ENCODE data around the gene REC114. TPM values are rescaled to one million over a fixed set of nuclear protein-coding genes. Genes with fewer than 3 reads are reported as not detected.

Gene REC114
- polyA plus RNA-seq, 3 donors, result not detected

Other genes starting within 250 kb of the REC114 start
- under 1 TPM; under 0.01 to 0.05 (median 0.04) TPM for gene HCN4, start 74.2 kb upstream of the REC114 start, polyA plus RNA-seq
- gene NPTN, start 190.2 kb downstream of the REC114 start, polyA plus RNA-seq, result 10 to 100 TPM; 34.3 to 62.4 (median 43.5) TPM
- gene CD276, start 241.2 kb downstream of the REC114 start, polyA plus RNA-seq, result 10 to 100 TPM; 20.6 to 36.5 (median 32.2) TPM